Activated effector memory CD4-positive, alpha-beta T cell treated with anti-CD3 and anti-CD28 coated beads, Interleukin-2, amount 50 U/mL, for 16 hours (primary cell): Measurements from ENCODE around the gene RXRA.

Experiments
- DNase-seq: peaks from one replicate; pipeline ENCODE4 v3.0.0-alpha.2; 2020

Gene RXRA

GRCh38 chr9:134326724-134327601 is 708 bp downstream of the RXRA start:
- no peak for DNase-seq

GRCh38 chr9:134327671-134328231 is 1.5 kb downstream of the RXRA start:
- DNase-seq: no peak

DNA sequence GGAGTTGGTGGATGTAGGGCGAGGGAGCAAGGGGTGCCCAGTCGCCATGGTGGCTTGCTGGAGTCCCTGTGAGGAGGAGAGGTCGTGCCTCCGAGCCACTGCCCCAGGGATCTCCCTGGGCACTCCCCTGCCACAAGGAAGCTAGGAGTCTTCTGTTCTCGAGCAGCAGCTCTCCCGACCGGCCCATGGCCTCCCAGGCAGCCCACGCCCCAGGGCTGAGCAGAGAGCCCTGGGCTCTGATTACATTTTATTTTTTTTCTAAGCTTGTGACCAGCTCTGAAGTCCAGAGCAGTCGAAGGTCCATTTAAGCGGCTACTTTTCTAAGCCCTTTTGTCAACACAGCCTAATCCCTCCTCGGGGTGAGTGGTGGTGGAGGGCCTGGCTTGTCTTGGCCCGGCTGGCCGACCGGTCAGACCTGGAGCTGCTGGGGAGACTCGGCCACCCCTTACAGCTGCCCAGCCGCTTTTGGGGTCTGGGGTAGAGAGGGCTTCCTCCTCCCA is 2.1 kb downstream of the RXRA start:
- DNase-seq: no peak

- DNase-seq: no peak
Observed at GRCh38 chr9:134328841-134329575, 2.8 kb downstream of the RXRA start.

DNA sequence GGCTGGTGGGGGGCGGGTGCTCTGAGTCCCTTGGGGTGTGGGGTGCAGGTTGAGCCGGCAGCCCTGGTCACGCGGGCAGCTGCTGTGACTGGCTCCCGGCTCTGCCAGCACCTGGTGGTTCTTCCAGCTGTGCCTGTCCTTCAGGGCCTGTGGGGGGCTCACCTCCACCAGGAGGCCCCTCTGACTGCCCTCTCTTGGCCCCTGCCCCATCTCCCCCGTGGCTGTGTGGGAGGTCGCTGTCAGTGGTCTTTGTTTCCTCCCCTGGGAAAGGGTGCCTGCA is 3.3 kb downstream of the RXRA start:
- DNase-seq: no peak

DNA sequence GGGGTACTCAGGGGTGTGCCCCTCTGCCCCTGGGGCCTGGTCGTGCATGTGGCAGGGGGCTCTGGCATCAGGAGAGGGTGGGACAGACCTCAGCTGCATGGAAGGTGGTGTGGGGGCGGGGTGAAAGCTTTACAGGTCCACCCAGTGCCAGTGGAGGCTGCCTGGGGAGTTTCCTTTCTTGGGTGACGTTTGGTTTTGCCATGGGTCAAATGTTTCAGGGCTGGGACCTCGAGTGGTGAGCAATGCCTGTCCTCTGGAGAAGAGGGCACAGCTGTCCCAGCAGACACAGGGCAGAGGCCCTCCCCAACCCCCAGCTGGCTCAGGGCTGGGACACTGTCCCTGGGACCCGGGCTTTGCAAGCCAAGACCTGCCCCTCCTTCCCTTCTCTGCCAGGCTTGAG is 3.6 kb downstream of the RXRA start:
- no peak for DNase-seq

DNA sequence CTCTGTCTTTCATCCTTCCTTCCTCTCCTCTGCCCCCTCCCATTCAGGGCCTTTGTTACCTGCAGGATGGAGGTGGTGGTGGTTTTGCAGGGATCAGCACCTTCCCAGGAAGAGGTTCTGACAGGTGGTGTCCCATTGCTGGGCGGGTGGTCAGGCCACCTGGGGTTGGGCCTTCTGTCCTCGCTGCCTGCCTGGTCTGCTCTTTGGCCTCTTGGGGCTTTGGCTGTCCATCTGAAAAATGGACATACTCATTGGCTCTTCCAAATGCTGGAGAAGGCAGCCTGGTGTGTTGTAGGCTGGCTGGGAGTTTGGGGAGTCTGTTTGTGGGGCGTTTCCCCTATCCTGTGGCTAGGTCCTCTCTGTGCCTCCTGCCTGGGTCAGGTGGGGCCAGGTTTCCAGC is 4.3 kb downstream of the RXRA start:
- no peak for DNase-seq

GRCh38 chr9:134331186-134332025 is 5.2 kb downstream of the RXRA start:
- no peak for DNase-seq

- no peak for DNase-seq
Observed at GRCh38 chr9:134332266-134332665, 6.0 kb downstream of the RXRA start.

DNA sequence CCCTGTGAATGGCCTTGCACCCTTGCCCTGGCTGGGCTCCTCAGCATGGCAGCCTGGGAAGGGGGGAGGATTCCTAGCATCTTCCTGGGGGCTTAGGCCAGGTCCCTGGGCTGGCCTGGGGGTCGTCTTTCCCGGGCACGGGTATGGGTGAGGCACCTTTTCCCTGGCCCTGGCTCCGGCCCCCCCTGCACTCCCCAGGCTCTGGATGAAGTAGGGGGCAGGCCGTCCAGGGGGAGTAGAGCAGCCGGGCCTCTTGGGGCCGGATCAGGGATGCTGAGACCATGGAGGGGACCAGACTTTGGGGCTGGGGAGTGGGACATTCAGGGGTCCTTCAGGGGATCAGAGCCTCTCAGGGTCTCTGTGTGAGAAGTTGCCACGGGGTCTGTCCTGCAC is 6.6 kb downstream of the RXRA start:
- DNase-seq: no peak

GRCh38 chr9:134333234-134333873 is 7.1 kb downstream of the RXRA start:
- DNase-seq: no peak

DNA sequence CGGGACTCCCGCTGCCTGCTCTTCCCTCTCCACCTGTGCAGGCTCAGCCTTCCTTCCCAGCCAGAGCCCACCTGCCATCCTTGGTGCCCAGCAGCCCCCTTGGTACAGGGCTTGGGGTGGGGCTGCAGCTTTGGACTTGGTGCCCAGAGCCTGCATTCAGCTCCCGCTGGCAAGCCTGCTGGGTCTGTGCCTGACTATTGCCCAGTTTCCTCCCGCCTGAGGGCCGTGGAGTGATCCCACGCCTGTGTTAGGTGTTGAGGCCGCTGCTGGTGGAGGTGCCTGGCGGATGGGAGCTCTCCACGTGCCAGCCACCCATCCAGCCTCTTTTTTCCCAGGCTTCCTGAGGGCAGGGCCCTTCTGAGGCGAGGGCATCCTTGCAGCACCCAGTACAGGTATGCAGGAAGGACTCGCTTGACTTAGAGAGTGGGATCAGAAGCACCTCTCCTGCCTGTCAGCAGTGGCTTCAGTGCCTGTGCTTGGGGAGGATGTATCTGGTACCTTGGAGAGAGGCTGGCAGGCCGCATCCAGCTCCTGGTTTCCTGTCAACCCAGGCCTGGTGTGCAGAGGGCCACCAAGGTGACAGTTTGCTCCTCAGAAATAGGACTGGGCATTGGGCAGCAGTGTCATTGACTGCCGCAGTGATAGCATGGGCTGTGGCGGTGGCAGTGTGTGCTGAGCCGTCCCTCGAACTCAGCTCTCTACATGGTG is 7.8 kb downstream of the RXRA start:
- no peak for DNase-seq

DNA sequence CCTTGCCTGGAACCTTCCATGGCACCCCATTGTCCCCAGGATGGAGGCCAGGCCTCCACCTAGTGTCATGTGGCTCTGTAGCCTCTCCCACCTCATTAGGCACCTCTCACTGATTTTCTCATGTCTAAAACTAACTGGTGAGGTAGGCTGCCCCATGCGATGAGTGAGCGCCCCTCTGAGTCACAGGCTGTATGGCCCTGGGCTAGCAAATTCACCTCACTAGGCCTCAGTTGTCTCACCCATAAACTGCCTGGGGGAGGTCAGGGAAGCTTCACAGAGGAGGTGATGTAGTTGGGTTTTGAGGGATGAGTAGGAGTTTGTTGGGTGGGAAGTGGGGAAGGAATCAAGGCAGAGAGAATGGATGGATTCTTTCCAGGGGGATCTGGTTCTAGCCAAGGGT is 8.8 kb downstream of the RXRA start:
- DNase-seq: no peak

GRCh38 chr9:134335486-134336220 is 9.4 kb downstream of the RXRA start:
- DNase-seq: no peak

GRCh38 chr9:134336228-134336627 is 10.0 kb downstream of the RXRA start:
- DNase-seq: no peak

DNA sequence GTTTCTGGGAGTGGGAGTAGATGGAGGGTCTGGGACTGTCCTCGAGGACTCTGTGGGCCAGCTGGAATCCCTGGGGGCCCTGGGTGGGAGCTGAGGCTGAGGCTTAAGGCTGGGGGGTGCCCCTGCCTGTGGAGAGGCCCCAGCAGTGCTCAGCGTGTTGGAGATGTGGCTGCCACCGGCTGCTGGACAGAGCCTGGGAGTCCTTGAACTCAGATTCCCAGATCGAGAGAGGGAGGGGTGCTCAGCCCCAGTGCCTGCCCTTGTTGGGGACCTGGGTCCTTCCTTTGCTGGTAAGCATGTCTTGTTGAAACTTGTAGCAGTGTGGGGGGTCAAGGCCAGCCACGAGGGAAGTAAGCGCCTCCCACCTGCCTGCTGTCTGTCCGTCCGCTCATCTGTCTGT is 10.7 kb downstream of the RXRA start:
- DNase-seq: no peak

GRCh38 chr9:134337469-134337868 is 11.2 kb downstream of the RXRA start:
- no peak for DNase-seq

DNA sequence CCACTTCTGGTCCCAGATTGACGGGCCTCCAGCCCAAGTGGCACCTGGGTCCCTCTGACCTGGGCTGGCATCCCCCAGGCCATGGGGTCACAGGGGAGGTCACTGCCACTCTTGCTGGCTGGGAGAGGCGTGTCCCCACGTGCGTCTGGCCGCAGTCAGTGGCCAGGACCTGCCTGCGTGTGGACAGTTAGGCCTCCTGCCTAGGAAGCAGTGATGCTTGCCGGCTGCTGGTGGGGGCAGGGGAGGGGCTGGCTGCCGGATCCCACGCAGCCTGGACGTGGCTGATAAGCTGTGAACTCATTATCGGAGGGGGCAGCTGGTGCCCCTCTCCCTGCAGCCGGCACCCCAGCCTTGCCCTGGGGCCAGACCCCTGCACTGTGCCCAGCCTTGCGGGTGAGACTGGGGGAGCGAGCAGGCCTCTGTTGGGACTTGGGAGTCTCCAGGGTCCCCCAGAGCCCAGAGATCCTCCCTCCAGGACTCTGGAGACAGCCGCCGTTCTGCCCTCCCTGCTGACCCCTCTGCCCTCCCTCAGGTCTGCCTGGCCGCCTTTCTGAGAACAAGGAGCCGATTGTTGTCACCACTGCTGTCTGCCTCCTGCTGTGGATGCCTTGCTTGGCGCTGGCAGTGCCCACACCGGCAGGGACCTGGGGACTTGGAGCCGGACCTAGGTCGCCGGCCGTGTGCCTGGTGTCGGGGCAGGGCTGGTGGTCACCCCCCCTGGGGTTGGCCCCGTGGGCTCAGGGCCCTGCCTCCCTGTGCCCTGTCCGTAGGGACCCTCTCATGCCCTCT is 12.3 kb downstream of the RXRA start:
- no peak for DNase-seq

GRCh38 chr9:134339183-134339806 is 13.0 kb downstream of the RXRA start:
- DNase-seq: no peak
